IMR-90 (cell line): ENCODE measurements around the gene FOXP1. TPM values are rescaled to one million over a fixed set of nuclear protein-coding genes. Genes with fewer than 3 reads are reported as not detected.

Source experiments
- ATAC-seq: fragments of 200-7000 bp; cut with Tn5 transposase; 2 replicates; pipeline ENCODE4 v1.9.1; 2020; ENCODE audit warnings: low read depth, mild to moderate bottlenecking, moderate library complexity
- BruUV-seq: library from RNA; stranded (reverse); fragments of 400-500 nt; replicated peaks from 2 replicates; lab custom pipeline; 2021; lab: Mats Ljungman, UMichigan
- CTCF ChIA-PET: fragments of 300-600 bp; formaldehyde crosslinking; extraction: SDS; loops from one replicate; lab custom pipeline; 2021; ENCODE audit warnings: antibody characterized with exemption; lab: Yijun Ruan, JAX
- POLR2A ChIA-PET: fragments of 300-600 bp; sonication (Branson Sonifier 250); formaldehyde crosslinking; loops from one replicate; lab custom pipeline; 2022; ENCODE audit warnings: antibody characterized with exemption; ENCODE audit not compliant: unreplicated experiment; lab: Charles Lee
- DNase-seq: peaks from one replicate; pipeline ENCODE4 v3.0.0; 2013
- H2AFZ ChIP-seq: replicated peaks from 2 replicates; pipeline ENCODE3; 2013; ENCODE audit warnings: low read length, mild to moderate bottlenecking; ENCODE audit not compliant: poor library complexity
- H2AK5ac ChIP-seq: 2 replicates; pipeline ENCODE4 v1.6.1; 2013; ENCODE audit warnings: low read depth, low read length, inconsistent platforms
- H2AK9ac ChIP-seq: replicated peaks from 2 replicates; pipeline ENCODE3; 2013; ENCODE audit warnings: mild to moderate bottlenecking, low read depth, low read length, moderate library complexity; ENCODE audit not compliant: poor library complexity
- H2BK120ac ChIP-seq: 2 replicates; pipeline ENCODE4 v1.6.1; 2013; ENCODE audit warnings: low read depth, low read length, inconsistent platforms
- H2BK15ac ChIP-seq: 3 replicates; pipeline ENCODE4 v1.6.1; 2013; ENCODE audit warnings: low read depth, low read length, inconsistent platforms
- H2BK20ac ChIP-seq: 2 replicates; pipeline ENCODE4 v1.6.1; 2013; ENCODE audit warnings: low read depth, mild to moderate bottlenecking, inconsistent platforms, low read length, moderate library complexity
- H2BK5ac ChIP-seq: 2 replicates; pipeline ENCODE4 v1.6.1; 2013; ENCODE audit warnings: mild to moderate bottlenecking, low read depth, low read length, inconsistent platforms; ENCODE audit not compliant: poor library complexity, severe bottlenecking
- H3K14ac ChIP-seq: replicated peaks from 2 replicates; pipeline ENCODE4 v1.6.1; 2013; ENCODE audit warnings: low read depth, low read length, inconsistent platforms
- H3K18ac ChIP-seq: 2 replicates; pipeline ENCODE4 v1.6.1; 2013; ENCODE audit warnings: low read depth, low read length, control low read depth
- H3K23ac ChIP-seq: 2 replicates; pipeline ENCODE4 v1.6.1; 2013; ENCODE audit warnings: low read depth, low read length, inconsistent platforms
- H3K27ac ChIP-seq: 2 replicates; pipeline ENCODE4 v1.5.1; 2013; ENCODE audit warnings: mild to moderate bottlenecking, control low read depth, low read length; ENCODE audit not compliant: insufficient read depth
- H3K27me3 ChIP-seq: 2 replicates; pipeline ENCODE4 v1.6.1; 2013; ENCODE audit warnings: low read length; ENCODE audit not compliant: control insufficient read depth, insufficient read depth
- H3K36me3 ChIP-seq: 2 replicates; pipeline ENCODE4 v1.6.1; 2013; ENCODE audit warnings: low read length, mixed read lengths; ENCODE audit not compliant: control insufficient read depth, insufficient read depth
- H3K4ac ChIP-seq: 2 replicates; pipeline ENCODE4 v1.6.1; 2013; ENCODE audit warnings: low read depth, low read length, inconsistent platforms
- H3K4me1 ChIP-seq: 2 replicates; pipeline ENCODE4 v1.6.1; 2013; ENCODE audit warnings: low read length, mixed read lengths; ENCODE audit not compliant: control insufficient read depth, insufficient read depth
- H3K4me2 ChIP-seq: 2 replicates; pipeline ENCODE4 v1.6.1; 2013; ENCODE audit warnings: low read depth, mild to moderate bottlenecking, control low read depth, low read length, moderate library complexity
- H3K4me3 ChIP-seq: 2 replicates; pipeline ENCODE4 v1.5.1; 2013; ENCODE audit warnings: low read depth, mild to moderate bottlenecking, control low read depth, low read length, moderate library complexity; ENCODE audit not compliant: insufficient read depth
- H3K56ac ChIP-seq: 2 replicates; pipeline ENCODE4 v1.6.1; 2013; ENCODE audit warnings: low read length, inconsistent platforms; ENCODE audit not compliant: insufficient read depth; ENCODE audit errors: extremely low read depth
- H3K79me1 ChIP-seq, 2 experiments: 2 replicates each; pipeline ENCODE4 v1.6.1; 2013; ENCODE audit warnings: low read length in 2 of 2, inconsistent platforms in 1 of 2, low read depth in 1 of 2
- H3K9ac ChIP-seq: 2 replicates; pipeline ENCODE4 v1.6.1; 2013; ENCODE audit warnings: low read depth, low read length, control low read depth
- H3K9me1 ChIP-seq: 2 replicates; pipeline ENCODE4 v1.6.1; 2013; ENCODE audit warnings: low read length, inconsistent platforms; ENCODE audit not compliant: insufficient read depth
- H3K9me3 ChIP-seq: 2 replicates; pipeline ENCODE4 v1.6.1; 2013; ENCODE audit warnings: low read length; ENCODE audit not compliant: control insufficient read depth, insufficient read depth
- H4K20me1 ChIP-seq: 2 replicates; pipeline ENCODE4 v1.6.1; 2013; ENCODE audit warnings: low read length, inconsistent platforms; ENCODE audit not compliant: insufficient read depth
- H4K5ac ChIP-seq: 2 replicates; pipeline ENCODE4 v1.6.1; 2013; ENCODE audit warnings: mild to moderate bottlenecking, low read depth, low read length, control low read depth
- H4K8ac ChIP-seq, 2 experiments: 2 replicates each; pipeline ENCODE4 v1.6.1; 2013; ENCODE audit warnings: low read depth in 2 of 2, low read length in 2 of 2, control low read depth in 1 of 2, inconsistent platforms in 1 of 2
- H4K91ac ChIP-seq: 2 replicates; pipeline ENCODE4 v1.6.1; 2013; ENCODE audit warnings: low read depth, low read length, inconsistent platforms; ENCODE audit not compliant: insufficient read depth
- BHLHE40 ChIP-seq: fragments of 150-350 bp; IDR thresholded peaks from 2 replicates; pipeline ENCODE4 v1.6.1; 2016; ENCODE audit warnings: mild to moderate bottlenecking, low read depth, low read length
- CEBPB ChIP-seq: IDR thresholded peaks from 2 replicates; pipeline ENCODE4 v1.6.1; 2012; ENCODE audit warnings: low read depth, low read length, improper control_type of control experiment
- CHD1 ChIP-seq: IDR thresholded peaks from 2 replicates; pipeline ENCODE4 v1.6.1; 2012; ENCODE audit warnings: low read depth, low read length, improper control_type of control experiment
- CTCF ChIP-seq: conservative IDR thresholded peaks from 2 replicates; pipeline ENCODE4 v1.5.1; 2012; ENCODE audit warnings: mild to moderate bottlenecking, low read depth, low read length, improper control_type of control experiment
- ELK1 ChIP-seq: fragments of 150-350 bp; IDR thresholded peaks from 2 replicates; pipeline ENCODE4 v1.6.1; 2016; ENCODE audit warnings: low read depth, mild to moderate bottlenecking, low read length, moderate library complexity, borderline replicate concordance
- FOS ChIP-seq: fragments of 150-350 bp; IDR thresholded peaks from 2 replicates; pipeline ENCODE4 v1.6.1; 2016; ENCODE audit warnings: low read depth, low read length
- MAFK ChIP-seq: IDR thresholded peaks from 2 replicates; pipeline ENCODE4 v1.6.1; 2012; ENCODE audit warnings: low read depth, low read length, improper control_type of control experiment
- MAZ ChIP-seq: IDR thresholded peaks from 2 replicates; pipeline ENCODE4 v1.6.1; 2012; ENCODE audit warnings: low read depth, mild to moderate bottlenecking, low read length, improper control_type of control experiment, moderate library complexity, borderline replicate concordance
- MXI1 ChIP-seq: IDR thresholded peaks from 2 replicates; pipeline ENCODE4 v1.6.1; 2012; ENCODE audit warnings: low read depth, mild to moderate bottlenecking, low read length, moderate library complexity, borderline replicate concordance
- NFE2L2 ChIP-seq: fragments of 150-350 bp; IDR thresholded peaks from 2 replicates; pipeline ENCODE4 v1.6.1; 2016; ENCODE audit warnings: low read depth, mild to moderate bottlenecking, low read length
- POLR2A ChIP-seq: IDR thresholded peaks from 2 replicates; pipeline ENCODE4 v1.6.1; 2012; ENCODE audit warnings: mild to moderate bottlenecking, low read depth, low read length
- RAD21 ChIP-seq: IDR thresholded peaks from 2 replicates; pipeline ENCODE4 v1.6.1; 2012; ENCODE audit warnings: low read length, improper control_type of control experiment
- RCOR1 ChIP-seq: IDR thresholded peaks from 2 replicates; pipeline ENCODE4 v1.6.1; 2012; ENCODE audit warnings: mild to moderate bottlenecking, low read length, improper control_type of control experiment; ENCODE audit not compliant: insufficient replicate concordance
- RFX5 ChIP-seq: IDR thresholded peaks from 2 replicates; pipeline ENCODE4 v1.8.0; 2012; ENCODE audit warnings: low read depth, mild to moderate bottlenecking, low read length, moderate library complexity
- SMC3 ChIP-seq: fragments of 150-350 bp; IDR thresholded peaks from 2 replicates; pipeline ENCODE4 v1.6.1; 2016; ENCODE audit warnings: low read depth, mild to moderate bottlenecking, antibody characterized with exemption, low read length, moderate library complexity
- WGBS, 2 experiments: methylation state at CpG; one replicate each; pipeline versions ENCODE4 v1.1.5 to v1.1.7; 2013; ENCODE audit warnings: missing lambda C conversion rate in 2 of 2; ENCODE audit not compliant: insufficient read length in 1 of 2; ENCODE audit errors: extremely low coverage in 2 of 2; 5-methylcytosine and 5-hydroxymethylcytosine counted together
- dilution Hi-C: fragments of 300-500 bp; cut with HindIII; formaldehyde crosslinking; loops from one replicate; pipeline ENCODE4 v1.14.3; 2018; ENCODE audit warnings: low sequenced_read_pairs; ENCODE audit not compliant: unreplicated experiment
- in situ Hi-C: fragments of 300-500 bp; cut with MboI; formaldehyde crosslinking; loops from 3 replicates; pipeline ENCODE4 v1.14.3; 2019; ENCODE audit warnings: low sequenced_read_pairs, inconsistent platforms, mixed read lengths
- intact Hi-C: fragments of 100-400 bp; cut with micrococcal nuclease; formaldehyde crosslinking; loops from 2 replicates; pipeline ENCODE4 v1.10.0; 2022
- polyA plus RNA-seq, 3 experiments: library from polyadenylated mRNA; depleted of rRNA; stranded (reverse); fragments of >200 nt; gene quantifications; 2 replicates each; pipeline ENCODE4 v1.2.3, GENCODE V29; 2012; ENCODE audit warnings: low replicate concordance in 1 of 3
- total RNA-seq: library from RNA; depleted of rRNA; stranded (reverse); fragments of >200 nt; gene quantifications from 2 replicates; pipeline ENCODE4 v1.2.3, GENCODE V29; 2012
- TF ChIP-seq, protein P1 (sequence below): fragments of 150-350 bp; IDR thresholded peaks from 2 replicates; pipeline ENCODE4 v1.6.1; 2017; ENCODE audit warnings: mild to moderate bottlenecking, antibody characterized with exemption, low read length, low read depth

FOXP1 gene
- total and polyA plus RNA-seq, 2 of the 4 experiments (the other 2 are of a cell fraction): 37.0 to 132 TPM

DNA sequence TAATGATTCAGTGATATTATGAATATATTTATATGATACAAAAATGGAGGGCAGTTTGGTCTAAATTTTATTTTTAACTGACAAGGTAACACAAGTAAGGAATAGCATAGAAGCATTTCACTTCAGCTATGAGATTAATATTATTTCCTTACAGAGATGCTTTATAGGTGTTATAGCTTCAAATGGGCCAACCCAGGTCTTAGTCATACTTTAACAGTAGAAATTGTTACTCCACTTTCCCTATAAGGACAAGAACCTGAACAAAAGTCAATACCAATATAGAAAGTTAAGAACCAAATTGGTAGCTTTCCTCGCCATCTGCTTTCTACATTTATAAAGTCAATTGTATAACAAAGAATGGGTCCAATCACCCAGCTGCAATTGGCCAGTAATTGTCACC lies 570.6 kb downstream of the FOXP1 start:
- intact Hi-C loops (no loop called here), dilution Hi-C loops (no loop called here), in situ Hi-C loops (no loop called here)
- DNase-seq (no peak), ATAC-seq (no peak)
- H3K27ac ChIP-seq: no peak overlapping the region
- H3K18ac ChIP-seq: no peak overlapping the region
- no peak overlapping the region for H2AK5ac ChIP-seq
- TF ChIP-seq BHLHE40 (no peak), CEBPB (no peak), SMC3 (no peak), RCOR1 (no peak), MAZ (no peak), CTCF (no peak), MXI1 (no peak), ELK1 (no peak), FOS (no peak), RFX5 (no peak), MAFK (no peak), RAD21 (no peak), POLR2A (no peak), CHD1 (no peak), NFE2L2 (no peak)
- TF ChIP-seq, protein P1, sequence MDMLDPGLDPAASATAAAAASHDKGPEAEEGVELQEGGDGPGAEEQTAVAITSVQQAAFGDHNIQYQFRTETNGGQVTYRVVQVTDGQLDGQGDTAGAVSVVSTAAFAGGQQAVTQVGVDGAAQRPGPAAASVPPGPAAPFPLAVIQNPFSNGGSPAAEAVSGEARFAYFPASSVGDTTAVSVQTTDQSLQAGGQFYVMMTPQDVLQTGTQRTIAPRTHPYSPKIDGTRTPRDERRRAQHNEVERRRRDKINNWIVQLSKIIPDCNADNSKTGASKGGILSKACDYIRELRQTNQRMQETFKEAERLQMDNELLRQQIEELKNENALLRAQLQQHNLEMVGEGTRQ: no peak
- no peak overlapping the region for H3K9ac ChIP-seq
- no TSS peak for BruUV-seq
- ChIA-PET POLR2A (no interaction called here), CTCF (interaction anchor here (1.8 kb wide), 1 partner anchor 10 kb away, joined by 5 read pairs; no protein-coding TSS in a partner anchor)
- peaks cover 24% of the 10 kb centered on the region; the same call in 1 of the 2 replicates for H4K20me1 ChIP-seq
- H3K9me3 ChIP-seq: no peaks in the 10 kb centered on the region
- H2BK15ac ChIP-seq: no peak overlapping the region
- no peak overlapping the region for H2BK120ac ChIP-seq
- H4K8ac ChIP-seq: no peak overlapping the region
- no peak overlapping the region for H2AFZ ChIP-seq
- no peak overlapping the region for H3K4ac ChIP-seq
- H3K23ac ChIP-seq: no peak overlapping the region
- no peak overlapping the region for H3K4me3 ChIP-seq
- no peaks in the 10 kb centered on the region for H3K27me3 ChIP-seq
- no peak overlapping the region for H3K56ac ChIP-seq
- peaks cover 32 to 50% of the 10 kb centered on the region in 2 experiments for H3K79me1 ChIP-seq
- peaks cover 3% of the 10 kb centered on the region; the same call in 1 of the 2 replicates for H3K9me1 ChIP-seq
- H2AK9ac ChIP-seq: no peak overlapping the region
- peaks cover 15% of the 10 kb centered on the region for H3K36me3 ChIP-seq
- no peak overlapping the region for H2BK20ac ChIP-seq
- peaks cover 3% of the 10 kb centered on the region for H3K4me1 ChIP-seq
- no peak overlapping the region for H3K14ac ChIP-seq
- H3K4me2 ChIP-seq: no peak overlapping the region
- no CpG with 5 or more reads among the region's 1 CpG for WGBS, 2 experiments
- no peak overlapping the region for H4K91ac ChIP-seq
- no peak overlapping the region for H2BK5ac ChIP-seq
- H4K5ac ChIP-seq: no peak overlapping the region
